ENCODE results near the gene AMN. TPM values are rescaled to one million over a fixed set of nuclear protein-coding genes. Genes with fewer than 3 reads are reported as not detected.

Gene AMN
- total RNA-seq, 4 donors from 2014 or later, result 0.21 TPM; not detected in 3

DNA sequence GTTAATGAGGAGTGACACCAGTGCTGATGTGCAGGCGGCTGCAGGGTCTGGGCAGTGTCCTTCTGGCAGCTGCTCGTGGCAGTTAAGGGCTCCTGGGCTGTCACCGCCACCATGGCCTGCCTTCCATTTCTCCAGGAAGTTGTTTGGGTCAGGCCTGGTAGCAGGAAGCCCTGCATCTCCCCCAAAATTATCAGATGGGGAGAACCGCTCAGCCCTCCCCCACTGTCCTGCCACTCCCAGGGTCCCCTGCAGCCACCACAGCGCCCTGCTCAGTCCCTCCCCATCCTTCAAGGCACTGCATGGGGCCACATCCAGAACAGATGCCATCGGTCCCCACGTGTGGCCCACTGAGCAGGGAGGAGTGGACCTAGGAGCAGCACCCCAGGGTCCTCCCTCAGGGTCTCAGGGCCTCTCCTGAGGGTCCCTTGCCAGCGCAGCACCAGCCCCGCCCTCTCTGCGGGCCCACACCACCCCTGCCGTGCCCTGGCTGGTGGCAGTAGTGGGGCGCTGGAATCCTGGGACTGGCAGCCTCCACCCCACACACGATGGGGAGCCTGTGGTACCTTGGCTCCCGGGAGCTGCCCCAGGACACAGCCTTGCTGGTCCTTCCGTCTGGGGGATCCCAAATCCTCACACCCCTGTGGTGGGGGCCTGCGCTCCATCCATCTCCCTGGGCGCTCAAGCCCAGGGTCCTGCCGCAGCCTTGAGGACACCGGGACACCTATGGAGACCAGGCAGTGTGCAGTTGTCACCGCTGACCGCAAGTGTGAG is 10.3 kb upstream of the AMN start:
- no peak for DNase-seq (ENCODE audit: low spot score in 2 of 2)

DNA sequence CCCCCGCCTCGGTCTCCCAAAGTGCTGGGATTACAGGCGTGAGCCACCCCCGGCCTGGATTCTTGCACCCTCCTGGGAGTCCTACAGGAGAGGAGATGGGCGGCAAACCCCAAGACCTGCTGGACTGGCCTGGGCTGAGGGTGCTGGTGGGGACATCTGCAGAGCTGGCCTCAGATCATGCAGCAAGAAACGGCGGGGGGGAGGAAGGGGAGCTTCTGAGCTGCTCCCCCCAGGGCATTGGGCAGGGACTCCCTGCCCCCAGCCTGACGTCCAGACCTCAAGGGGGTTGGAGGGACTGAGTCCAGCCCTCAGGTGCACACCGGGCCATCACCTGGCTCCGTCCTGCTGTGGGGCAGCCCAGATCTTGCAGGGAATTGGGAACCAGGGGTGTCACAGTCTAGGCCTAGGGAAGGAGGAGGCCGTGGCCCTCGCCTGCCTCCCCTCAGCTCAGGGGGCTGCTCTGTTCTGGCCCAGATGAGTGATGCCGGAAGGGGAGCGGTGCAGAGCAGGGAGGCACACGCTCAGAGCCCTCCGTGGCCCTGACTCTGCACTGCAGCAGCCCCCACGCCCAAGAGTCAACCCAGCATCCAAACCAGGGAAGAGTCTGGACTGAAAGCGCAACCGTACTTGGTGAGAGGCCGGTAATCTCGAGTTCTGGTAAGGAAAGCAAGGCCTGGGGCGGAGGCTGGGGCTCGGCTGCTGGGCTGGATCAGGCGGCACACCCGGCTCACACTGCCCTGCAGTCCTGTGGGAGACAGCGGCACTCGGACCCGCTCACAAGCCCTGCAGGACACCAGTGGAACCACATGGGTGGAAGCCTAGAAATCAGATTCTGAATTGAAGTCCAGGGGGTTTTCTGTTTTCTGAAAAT is 8.9 kb upstream of the AMN start:
- Histone ChIP-seq H3K27ac (no peak overlapping the region), H3K4me1 (no peaks in the 10 kb centered on the region), H3K9me3 (no peaks in the 10 kb centered on the region), H3K27me3 (no peaks in the 10 kb centered on the region), H3K4me3 (no peak overlapping the region), H3K36me3 (peaks cover 0 to 24% (median 0%) of the 10 kb centered on the region in 3 donors)
- DNase-seq (ENCODE audit: low spot score in 2 of 2), result no peak
- TF ChIP-seq POLR2A (IDR thresholded peaks at IDR 0.05) (no peak), EP300 (IDR thresholded peaks at IDR 0.05) (no peak)
- 85 to 89% methylated on average over 27 to 28 of the region's 28 CpGs for WGBS, 2 donors

More for the DNA sequence above, 10.3 kb upstream of the AMN start:
- no peak overlapping the region for H3K4me3 ChIP-seq
- no peak overlapping the region for H3K27ac ChIP-seq
- 92 to 93% methylated on average over 15 to 18 of the region's 21 CpGs for WGBS, 2 donors
- H3K27me3 ChIP-seq, result no peaks in the 10 kb centered on the region
- H3K36me3 ChIP-seq, result peaks cover 0 to 37% (median 0%) of the 10 kb centered on the region in 3 donors
- no peaks in the 10 kb centered on the region for H3K9me3 ChIP-seq
- TF ChIP-seq CTCF (IDR thresholded peaks at IDR 0.05) (no peak), POLR2A (IDR thresholded peaks at IDR 0.05) (no peak), EP300 (IDR thresholded peaks at IDR 0.05) (no peak)
- no peaks in the 10 kb centered on the region for H3K4me1 ChIP-seq

GRCh38 chr14:102914474-102915291 is 7.8 kb upstream of the AMN start:
- peaks cover 0 to 18% (median 0%) of the 10 kb centered on the region in 3 donors for H3K36me3 ChIP-seq
- no peaks in the 10 kb centered on the region for H3K4me1 ChIP-seq
- no peaks in the 10 kb centered on the region for H3K27me3 ChIP-seq
- TF ChIP-seq POLR2A (IDR thresholded peaks at IDR 0.05) (no peak), CTCF (IDR thresholded peaks at IDR 0.05) (no peak)
- H3K4me3 ChIP-seq, result no peak overlapping the region
- no peak overlapping the region for H3K27ac ChIP-seq
- no peaks in the 10 kb centered on the region for H3K9me3 ChIP-seq
- WGBS, 2 donors, result 85 to 91% methylated on average over 11 to 22 of the region's 26 CpGs
- DNase-seq (ENCODE audit: low spot score in 2 of 2), result no peak

- no peak overlapping the region for H3K27ac ChIP-seq
- peaks cover 0 to 15% (median 0%) of the 10 kb centered on the region in 3 donors for H3K36me3 ChIP-seq
- no peaks in the 10 kb centered on the region for H3K4me1 ChIP-seq
- no peak overlapping the region for H3K4me3 ChIP-seq
- no peaks in the 10 kb centered on the region for H3K27me3 ChIP-seq
- no peak for DNase-seq (ENCODE audit: low spot score in 2 of 2)
- TF ChIP-seq POLR2A (IDR thresholded peaks at IDR 0.05), result no peak
- no peak for TF ChIP-seq CTCF (IDR thresholded peaks at IDR 0.05)
- no peak for TF ChIP-seq EP300 (IDR thresholded peaks at IDR 0.05)
- WGBS, 2 donors, result 80 to 81% methylated on average over 18 to 19 of the region's 19 CpGs
- no peaks in the 10 kb centered on the region for H3K9me3 ChIP-seq
These were observed 7.0 kb upstream of the AMN start for GRCh38 chr14:102915292-102916110.
